GM18508 (cell line): ENCODE measurements around the gene TAC3.

Experiments used
- ATAC-seq: cut with Tn5 transposase; IDR thresholded peaks from one replicate; pipeline ENCODE4 v1.9.1; 2021; ENCODE audit warnings: moderate number of reproducible peaks; ENCODE audit not compliant: insufficient read depth, unreplicated experiment

TAC3 gene

DNA sequence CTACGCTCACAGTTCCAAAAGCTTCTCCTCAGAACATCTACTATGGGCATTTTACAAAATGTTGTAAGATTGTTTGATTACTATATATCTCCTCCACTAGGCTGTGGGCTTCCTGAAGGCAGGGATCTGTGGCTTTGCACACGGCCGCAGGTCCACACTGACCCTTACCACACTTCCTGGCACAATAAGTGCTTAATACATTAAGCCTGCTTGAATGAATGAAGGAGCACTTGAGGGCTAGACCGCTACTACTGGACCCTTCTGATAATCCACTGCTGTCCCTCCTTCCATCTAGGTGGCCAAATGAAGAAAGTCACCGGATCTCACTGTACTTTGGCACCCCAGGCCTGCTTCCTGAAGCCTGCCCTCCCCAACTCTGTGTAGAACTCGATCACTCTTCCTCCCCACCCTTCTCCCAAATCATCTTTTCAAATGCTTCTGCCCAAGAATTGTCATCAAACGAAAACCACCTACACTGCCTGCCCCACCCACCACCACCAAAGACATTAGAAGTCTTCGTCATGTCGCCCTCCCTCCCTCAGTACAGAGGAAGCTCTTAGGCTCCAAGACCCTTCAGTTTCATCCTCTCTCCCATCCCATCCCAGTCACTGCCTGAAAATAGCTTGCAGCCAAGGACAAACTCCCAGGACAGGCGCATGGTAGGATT lies 9.4 kb downstream of the TAC3 start:
- ATAC-seq, result no peak

DNA sequence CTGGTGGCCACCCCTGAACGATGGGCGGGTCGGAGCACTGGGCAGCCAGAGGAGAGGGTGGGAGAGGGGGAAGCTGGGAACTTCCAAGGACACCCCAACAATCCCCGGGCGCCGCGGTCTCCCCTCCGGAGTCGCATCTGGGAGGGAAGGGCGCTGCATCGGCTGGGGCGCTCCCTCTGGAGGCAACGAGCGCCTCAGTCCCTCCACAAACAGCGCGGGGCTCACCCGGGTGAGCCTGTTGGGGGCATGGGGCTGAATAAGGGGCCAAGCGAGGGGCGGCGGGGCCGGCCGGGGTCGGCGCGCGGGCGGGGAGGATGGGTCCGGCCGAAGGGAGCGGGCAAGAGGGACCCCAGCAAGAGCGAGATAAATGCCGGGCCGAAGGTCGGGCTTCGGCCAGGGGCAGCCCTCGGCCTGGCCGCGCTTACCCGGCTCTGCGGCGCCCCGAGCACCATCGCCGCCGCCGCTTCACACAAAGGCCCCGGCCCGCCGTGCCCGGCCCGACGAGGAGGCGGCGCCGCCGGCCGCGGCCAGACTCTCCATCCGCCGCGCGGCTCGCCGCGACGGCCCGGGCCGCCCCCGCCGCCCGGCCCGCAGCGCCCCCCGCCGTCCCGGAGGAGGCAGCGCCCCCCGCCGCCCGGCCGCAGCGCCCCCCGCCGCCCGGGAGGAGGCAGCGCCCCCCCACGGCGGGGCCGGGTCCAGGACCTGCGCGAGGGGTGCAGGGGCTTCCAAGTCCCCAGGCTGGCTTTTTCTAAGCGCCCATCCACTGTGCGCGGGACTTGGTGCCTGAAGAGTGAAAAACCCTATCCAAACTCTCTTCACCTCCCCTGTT lies 10.1 kb downstream of the TAC3 start, which contains the start of gene ZBTB39:
TSS of gene ZBTB39 (minus strand) at position 567 of the 829 bp plus-strand sequence. CDS start 1,629 bp downstream, outside the sequence.
- no peak for ATAC-seq

DNA sequence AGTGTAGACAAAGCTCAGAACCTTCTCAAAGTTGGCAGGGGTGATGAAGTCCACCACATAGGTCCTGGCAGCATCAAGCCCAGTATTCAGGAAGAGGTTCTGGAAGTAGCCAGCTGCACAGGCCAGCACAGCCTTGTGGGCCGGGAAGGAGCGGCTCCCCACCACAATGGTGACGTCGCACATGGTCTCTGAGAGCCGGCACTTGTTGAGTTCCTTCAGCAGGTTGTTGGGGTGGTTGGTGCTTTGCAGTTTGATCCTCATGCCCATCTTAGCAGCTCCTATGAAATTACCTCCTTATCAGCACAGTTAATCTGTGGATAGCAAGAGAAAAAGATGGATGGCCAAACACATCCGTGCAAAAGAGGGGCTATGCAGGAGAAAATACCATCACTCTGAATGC lies 11.7 kb downstream of the TAC3 start:
- no peak for ATAC-seq

DNA sequence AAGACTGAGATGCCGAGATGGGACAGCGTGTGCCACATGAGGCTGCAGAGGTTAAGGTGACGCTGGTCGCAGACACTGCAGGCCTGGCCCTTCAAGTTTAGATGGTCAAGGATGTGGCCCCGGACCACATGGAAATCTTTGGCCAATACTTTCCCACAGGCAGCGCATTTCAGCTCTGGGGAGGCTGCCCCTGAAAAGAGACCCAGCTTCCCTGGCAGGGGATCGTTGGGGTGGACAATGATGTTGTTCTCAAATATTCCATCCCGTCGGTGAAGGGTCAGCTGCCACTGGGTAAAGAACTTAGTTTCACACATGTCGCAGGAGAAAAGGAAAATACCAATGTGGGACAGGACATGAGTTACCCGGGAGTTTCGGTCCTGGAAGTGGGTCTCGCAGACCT lies 12.9 kb downstream of the TAC3 start:
- no peak for ATAC-seq

DNA sequence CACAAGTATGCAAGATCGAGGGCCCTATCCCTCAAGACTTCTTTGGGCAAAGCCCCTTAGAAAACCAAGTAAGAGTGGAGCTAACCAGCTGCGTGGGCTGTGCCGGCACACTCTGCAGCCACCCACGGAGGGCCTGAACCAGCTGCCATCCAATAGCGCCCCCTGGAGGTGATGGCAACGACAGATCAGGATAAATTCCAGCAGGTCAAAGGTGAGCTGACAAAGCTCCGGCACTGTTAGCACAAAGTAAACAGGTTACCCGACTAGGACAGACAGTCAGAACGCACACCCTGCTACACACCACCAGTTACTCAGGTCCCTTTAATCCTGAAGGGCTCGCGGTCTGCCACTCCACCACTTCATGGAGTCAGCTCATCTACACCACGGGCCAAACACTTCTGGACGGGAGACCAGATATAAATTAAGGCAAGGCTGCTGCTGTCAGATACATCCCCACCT lies 14.9 kb downstream of the TAC3 start:
- no peak for ATAC-seq

DNA sequence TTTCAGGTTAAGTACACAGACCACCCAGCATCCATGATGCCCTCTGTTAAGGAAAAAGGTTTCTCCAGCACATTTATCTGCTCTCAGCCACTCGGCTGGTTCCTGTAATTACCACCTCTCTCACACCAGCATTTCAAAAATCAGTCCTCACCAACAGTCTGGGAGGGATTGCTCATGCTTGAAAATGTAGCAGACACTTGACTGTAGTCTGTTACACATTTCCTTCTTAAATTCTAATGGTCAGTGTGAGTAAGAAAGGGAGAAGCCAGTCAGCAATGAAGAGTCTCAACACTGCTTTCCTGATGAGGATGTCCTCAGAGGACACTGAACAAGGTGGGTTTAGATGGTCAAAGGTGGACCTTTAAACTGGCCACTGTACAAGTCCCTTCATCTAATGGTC lies 15.9 kb downstream of the TAC3 start:
- ATAC-seq, result no peak

DNA sequence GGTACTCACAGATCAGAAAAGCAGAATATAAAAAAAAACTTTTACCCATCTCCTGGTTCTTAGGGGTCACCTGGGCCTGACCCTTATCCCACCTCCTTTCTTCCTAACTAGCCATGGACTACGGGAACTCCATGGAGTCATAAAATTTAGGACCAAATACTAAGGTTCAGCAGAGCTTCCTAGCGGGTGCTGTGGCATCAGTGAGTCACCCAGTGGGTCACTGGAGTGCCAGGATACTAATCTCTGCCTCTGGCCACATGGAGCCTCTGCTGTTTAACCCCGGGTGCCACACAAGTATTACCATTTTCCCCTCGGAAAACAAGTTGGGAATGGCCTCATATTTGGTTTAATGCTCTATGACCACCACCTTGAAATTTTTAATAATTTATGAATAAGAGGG lies 16.9 kb downstream of the TAC3 start:
- ATAC-seq, result no peak

DNA sequence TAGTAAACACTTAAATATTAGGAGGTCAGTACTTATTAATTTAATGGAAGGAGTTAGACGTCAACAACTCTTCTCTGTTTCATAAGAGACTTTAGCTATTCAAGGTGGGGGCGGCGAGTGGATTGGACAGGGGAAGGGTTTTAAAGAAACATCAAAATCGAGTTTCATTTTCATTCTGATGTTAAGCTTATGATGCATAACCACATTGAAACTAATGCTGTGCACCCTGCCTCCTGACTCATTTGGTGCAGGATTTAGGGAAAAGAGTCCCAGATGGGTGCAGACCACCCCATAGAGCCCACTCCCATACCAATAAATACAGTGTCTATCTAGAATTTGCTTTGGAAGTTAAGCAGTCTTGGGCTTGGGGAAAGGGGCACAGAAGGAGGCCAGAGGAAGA lies 17.3 kb downstream of the TAC3 start:
- ATAC-seq, result peak; percentile 51

DNA sequence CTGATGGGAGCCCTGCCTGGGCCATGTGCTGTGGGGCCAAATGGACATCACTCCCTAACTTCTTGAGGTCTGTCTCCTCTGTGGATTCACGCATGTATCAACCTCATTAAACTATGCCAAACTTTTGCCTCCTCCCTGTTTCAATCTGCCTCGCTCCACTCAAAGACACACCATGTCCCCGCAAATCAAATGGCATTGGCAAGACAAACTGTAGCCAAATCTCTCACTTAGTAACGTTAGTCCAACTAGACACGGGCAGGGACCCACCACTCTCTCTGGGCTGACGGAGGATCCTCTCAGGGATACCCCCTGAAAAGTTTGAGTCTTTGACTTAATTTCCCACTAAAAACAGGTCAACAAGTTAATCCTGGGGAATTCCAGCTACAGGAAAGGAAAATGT lies 18.0 kb downstream of the TAC3 start:
- no peak for ATAC-seq

DNA sequence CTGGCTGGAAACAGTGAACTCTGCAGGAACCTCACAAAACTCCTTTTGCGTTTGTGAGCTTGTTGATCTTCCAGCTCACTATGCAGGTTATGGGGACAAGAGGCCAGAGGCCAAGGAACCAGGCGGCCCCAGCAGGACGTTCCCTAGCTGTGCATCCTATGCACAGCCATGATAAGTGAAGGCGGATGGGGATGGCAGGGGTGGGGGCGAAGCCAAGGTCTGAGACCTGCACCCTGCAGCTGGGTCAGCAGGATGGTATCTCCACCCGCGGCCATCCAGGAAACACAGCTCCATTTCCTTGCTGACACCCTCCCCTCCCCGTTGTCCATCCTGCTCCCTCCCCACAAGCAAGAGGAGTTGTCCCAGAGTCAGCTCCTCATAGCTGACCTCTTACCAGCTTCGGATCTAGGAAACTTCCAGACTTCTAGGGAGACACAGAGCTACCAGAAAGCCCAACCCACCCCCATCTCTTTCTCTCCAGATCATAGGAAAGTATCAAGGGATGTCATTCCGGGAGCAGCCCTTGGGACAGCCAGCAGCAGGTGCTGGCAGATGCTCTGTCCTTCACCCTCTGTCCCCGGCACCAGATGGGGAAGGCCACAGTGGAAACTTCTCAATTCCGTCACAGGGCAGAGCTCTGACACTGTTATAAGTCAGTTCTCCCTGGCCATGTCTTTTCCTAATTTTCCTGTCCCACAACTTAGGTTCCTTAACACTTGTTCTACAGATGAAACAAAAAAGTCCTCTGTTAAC lies 19.4 kb downstream of the TAC3 start:
- no peak for ATAC-seq

DNA sequence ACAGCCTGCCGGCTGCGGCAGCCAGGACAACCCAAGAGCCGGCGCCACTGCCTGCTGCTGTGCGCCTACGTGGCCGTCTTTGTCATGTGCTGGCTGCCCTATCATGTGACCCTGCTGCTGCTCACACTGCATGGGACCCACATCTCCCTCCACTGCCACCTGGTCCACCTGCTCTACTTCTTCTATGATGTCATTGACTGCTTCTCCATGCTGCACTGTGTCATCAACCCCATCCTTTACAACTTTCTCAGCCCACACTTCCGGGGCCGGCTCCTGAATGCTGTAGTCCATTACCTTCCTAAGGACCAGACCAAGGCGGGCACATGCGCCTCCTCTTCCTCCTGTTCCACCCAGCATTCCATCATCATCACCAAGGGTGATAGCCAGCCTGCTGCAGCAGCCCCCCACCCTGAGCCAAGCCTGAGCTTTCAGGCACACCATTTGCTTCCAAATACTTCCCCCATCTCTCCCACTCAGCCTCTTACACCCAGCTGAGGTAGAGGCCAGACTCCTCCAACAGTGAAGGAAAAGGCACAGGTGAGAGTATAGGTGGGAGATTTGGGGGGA lies 20.3 kb downstream of the TAC3 start:
- no peak for ATAC-seq

DNA sequence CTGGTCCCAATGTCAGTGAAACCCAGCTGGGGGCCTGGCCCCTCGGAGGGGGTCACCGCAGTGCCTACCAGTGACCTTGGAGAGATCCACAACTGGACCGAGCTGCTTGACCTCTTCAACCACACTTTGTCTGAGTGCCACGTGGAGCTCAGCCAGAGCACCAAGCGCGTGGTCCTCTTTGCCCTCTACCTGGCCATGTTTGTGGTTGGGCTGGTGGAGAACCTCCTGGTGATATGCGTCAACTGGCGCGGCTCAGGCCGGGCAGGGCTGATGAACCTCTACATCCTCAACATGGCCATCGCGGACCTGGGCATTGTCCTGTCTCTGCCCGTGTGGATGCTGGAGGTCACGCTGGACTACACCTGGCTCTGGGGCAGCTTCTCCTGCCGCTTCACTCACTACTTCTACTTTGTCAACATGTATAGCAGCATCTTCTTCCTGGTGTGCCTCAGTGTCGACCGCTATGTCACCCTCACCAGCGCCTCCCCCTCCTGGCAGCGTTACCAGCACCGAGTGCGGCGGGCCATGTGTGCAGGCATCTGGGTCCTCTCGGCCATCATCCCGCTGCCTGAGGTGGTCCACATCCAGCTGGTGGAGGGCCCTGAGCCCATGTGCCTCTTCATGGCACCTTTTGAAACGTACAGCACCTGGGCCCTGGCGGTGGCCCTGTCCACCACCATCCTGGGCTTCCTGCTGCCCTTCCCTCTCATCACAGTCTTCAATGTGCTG lies 21.0 kb downstream of the TAC3 start:
- ATAC-seq, result no peak

DNA sequence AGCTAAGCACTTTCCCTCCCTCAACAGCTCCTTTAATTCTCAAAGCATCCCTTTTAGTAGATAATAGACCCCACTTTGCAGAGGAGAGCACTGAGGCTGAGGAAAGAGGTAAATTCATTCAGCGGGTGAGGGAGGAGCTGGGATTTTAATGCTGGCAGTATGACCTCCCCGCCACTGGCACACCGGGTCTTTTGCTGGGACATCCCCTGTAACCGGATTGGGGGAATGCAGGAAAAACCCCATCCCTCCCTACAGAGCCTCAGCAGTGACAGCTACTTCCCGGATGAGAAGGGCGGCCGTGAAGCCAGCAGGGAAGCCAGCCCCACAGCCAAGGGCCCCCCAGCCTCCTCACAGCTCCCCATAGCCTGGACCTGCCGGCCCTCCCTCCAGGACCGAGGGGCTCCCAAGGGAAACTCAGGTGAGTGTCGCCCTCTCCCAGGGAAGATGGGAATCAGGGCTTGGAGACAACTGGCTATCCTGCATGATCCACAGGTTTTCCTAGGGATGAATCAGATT lies 22.0 kb downstream of the TAC3 start:
- no peak for ATAC-seq

DNA sequence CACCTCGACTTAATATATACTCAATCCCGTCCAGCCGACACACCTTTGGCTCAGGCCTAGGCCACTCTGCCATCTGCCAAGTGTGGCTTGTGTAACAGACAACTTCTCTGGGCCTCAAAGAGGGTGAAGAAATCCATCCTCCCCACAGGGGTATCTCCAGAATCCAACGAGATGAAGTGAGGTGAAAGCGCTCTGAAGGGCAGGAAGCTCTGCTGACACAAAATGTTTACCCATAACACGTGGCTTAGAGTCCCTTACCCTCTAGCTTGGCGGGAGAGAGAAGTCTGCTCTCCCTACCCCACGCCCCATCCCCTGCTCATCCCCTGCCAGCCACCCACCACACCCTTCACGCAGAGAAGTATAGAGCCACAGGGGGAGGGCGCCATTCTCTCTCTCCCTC lies 23.0 kb downstream of the TAC3 start:
- ATAC-seq, result no peak

DNA sequence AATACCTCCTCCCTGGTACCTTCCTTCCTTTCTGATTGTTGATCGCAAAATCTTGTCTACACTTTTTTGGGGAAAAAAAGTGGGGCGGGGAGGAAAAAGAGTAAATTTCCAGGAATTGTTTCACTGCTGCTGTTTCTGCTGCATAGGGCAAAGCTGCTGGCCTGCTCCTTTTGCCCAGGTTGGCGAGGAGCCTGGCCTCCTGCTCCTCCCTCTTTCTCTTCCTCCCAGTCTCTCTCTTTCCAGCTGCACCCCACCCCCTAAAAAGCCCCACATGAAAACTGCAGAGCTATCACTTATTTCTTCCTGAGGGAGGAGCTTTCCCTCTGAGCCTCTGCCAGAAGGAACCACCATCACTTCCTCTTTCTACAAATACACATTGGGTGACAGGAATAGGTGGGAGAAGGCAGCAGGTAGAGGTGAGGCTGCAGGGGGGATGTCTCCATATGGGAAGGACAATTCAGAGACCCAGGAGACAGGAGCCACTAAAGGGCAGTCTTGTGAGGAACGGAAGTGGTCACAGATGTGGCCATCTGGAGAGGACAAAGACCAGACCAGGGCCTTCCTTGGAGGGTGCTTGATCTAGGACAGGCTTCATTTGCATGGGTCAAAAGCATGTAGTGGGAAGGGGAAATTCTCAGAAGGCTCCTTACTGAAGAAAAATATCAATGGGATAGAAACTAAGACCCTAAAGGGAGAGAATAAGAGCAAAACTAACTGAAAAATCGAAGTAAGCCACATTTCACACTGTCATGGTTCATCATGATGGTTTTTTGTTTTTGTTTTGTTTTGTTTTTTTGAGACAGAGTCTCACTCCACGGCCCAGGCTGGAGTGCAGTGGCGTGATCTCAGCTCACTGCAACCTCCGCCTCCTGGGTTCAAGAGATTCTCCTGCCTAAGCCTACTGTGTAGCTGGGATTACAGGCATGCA lies 24.7 kb downstream of the TAC3 start:
- no peak for ATAC-seq

DNA sequence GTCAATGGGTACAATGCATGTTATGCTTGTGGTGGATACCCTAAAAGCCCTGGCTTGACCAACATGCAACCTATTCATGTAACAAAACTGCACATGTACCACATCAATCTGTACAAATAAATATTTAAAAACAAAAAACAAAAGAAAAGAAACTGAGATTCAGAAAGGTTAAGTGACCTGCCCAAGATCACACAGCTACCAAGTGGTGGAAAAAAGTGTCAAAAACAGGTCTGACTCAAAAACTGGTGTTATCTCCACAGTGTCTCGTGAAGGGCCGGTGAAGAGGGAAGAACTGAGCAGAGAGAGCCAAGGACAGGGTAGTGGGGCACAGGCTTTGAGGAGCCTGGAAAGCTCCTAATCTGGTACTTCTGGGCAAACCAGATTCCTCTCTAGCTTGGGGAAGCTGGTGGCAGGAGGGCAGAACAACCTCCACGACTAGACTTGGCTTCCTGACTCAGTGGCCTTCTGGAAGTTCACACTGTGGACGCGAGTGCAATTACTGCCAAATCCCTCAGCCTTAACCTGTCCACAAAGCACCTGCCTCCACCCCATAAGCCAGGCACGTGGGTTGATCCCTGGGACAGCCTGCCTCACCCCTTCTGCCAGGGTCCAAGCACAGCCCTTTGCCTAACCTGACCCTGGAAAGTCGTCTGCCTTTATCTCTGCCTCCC lies 25.5 kb downstream of the TAC3 start:
- no peak for ATAC-seq

DNA sequence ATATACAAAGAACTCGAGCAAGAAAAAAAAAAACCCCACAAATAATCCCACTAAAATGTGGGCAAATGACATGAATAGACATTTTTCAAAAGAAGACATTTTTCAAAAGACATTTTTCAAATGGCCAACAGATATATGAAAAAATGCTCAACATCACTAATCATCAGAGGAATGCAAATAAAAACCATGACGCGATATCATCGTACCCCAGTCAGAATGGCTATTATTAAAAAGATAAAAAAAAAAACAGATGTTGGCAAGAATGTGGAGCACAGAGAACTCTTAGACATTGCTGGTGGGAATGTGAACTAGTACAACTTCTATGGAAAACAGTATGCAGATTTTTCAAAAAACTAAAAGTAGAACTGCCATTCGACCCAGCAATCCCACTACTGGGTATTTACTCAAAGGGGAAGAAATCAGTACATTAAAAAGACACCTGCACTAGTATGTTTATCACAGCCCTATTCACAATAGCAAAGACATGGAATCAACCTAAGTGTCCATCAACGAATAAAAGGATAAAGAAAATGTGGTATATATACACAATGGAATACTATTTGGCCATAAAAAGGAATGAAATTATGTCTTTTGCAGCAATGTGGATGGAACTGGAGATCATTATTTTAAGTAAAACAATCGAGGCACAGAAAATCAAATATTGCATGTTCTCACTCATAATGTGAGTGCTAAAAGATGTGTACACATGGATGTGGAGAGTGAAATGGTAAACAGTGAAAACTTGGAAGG lies 26.3 kb downstream of the TAC3 start:
- no peak for ATAC-seq
